KMS-11 (cell line): ENCODE data around the gene STAT4.

Source experiments
- H2AFZ ChIP-seq: fragments of 200-600 bp; sonication (generic); 2 replicates; pipeline ENCODE4 v1.6.1; 2016; ENCODE audit warnings: antibody characterized with exemption, mixed run types, low read depth
- H3K27ac ChIP-seq: fragments of 200-600 bp; sonication (generic); 2 replicates; pipeline ENCODE4 v1.6.1; 2016; ENCODE audit warnings: mild to moderate bottlenecking, mixed run types
- H3K27me3 ChIP-seq: fragments of 200-600 bp; sonication (generic); 2 replicates; pipeline ENCODE4 v1.6.1; 2017; ENCODE audit warnings: mild to moderate bottlenecking, low read depth, mixed run types, moderate library complexity; ENCODE audit not compliant: insufficient read depth
- H3K36me3 ChIP-seq: fragments of 200-600 bp; sonication (generic); 2 replicates; pipeline ENCODE4 v1.6.1; 2017; ENCODE audit warnings: mild to moderate bottlenecking, mixed run types; ENCODE audit not compliant: insufficient read depth
- H3K4me1 ChIP-seq: fragments of 200-600 bp; sonication (generic); 2 replicates; pipeline ENCODE4 v1.6.1; 2016; ENCODE audit warnings: mild to moderate bottlenecking, low read depth, mixed run types; ENCODE audit not compliant: poor library complexity, severe bottlenecking
- H3K4me2 ChIP-seq: fragments of 200-600 bp; sonication (generic); 2 replicates; pipeline ENCODE4 v1.7.0; 2016; ENCODE audit warnings: mild to moderate bottlenecking, mixed run types
- H3K4me3 ChIP-seq: fragments of 200-600 bp; sonication (generic); IDR thresholded peaks from 2 replicates; pipeline ENCODE4 v1.6.1; 2017; ENCODE audit warnings: low read depth, low read length, mixed read lengths; ENCODE audit not compliant: insufficient read depth
- H3K79me2 ChIP-seq: fragments of 200-600 bp; sonication (generic); 2 replicates; pipeline ENCODE4 v1.6.1; 2016; ENCODE audit warnings: low read depth, mixed run types; ENCODE audit not compliant: insufficient read depth
- H3K9ac ChIP-seq: fragments of 200-600 bp; sonication (generic); 2 replicates; pipeline ENCODE4 v1.6.1; 2016; ENCODE audit warnings: mild to moderate bottlenecking, mixed run types
- H4K20me1 ChIP-seq: fragments of 200-600 bp; sonication (generic); 2 replicates; pipeline ENCODE4 v1.6.1; 2016; ENCODE audit warnings: mild to moderate bottlenecking, mixed run types; ENCODE audit not compliant: insufficient read depth
- CTCF ChIP-seq: fragments of 200-600 bp; sonication (generic); conservative IDR thresholded peaks from 2 replicates; pipeline ENCODE4 v1.6.1; 2017; ENCODE audit warnings: low read depth, mild to moderate bottlenecking, antibody characterized with exemption, low read length, moderate library complexity, mixed read lengths

STAT4 gene

GRCh38 chr2:191086706-191087105, 64.1 kb downstream of the STAT4 start:
- H3K9ac ChIP-seq = no peak overlapping the region
- TF ChIP-seq CTCF = no peak
- H3K27me3 ChIP-seq = no peaks in the 10 kb centered on the region
- no peak overlapping the region for H3K4me2 ChIP-seq
- no peak overlapping the region for H3K4me3 ChIP-seq
- no peaks in the 10 kb centered on the region for H3K79me2 ChIP-seq
- no peaks in the 10 kb centered on the region for H3K4me1 ChIP-seq
- H3K27ac ChIP-seq = no peak overlapping the region
- no peaks in the 10 kb centered on the region for H4K20me1 ChIP-seq
- H2AFZ ChIP-seq = no peak overlapping the region
- H3K36me3 ChIP-seq = no peaks in the 10 kb centered on the region

DNA sequence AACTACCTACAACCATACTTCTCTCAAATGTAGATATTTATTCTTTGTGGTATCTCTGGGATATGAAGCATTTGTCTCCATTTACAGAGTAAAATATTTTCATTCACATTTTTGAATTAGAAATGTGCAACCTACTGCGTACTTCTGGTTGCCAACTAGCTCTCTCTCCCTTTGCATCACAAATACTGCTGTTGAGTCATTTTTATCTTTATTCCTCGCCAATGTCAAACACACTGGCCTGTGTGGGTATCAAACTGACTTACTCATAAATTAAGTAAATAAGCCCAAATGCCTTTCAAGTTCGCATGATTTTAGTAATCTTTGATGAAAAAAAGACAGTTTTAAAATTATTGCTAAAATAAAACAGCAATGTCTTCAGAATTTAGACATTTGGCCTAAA, 67.3 kb downstream of the STAT4 start:
- Histone ChIP-seq H3K4me3 (no peak overlapping the region), H2AFZ (no peak overlapping the region), H3K9ac (no peak overlapping the region), H3K79me2 (no peaks in the 10 kb centered on the region), H3K4me2 (no peak overlapping the region), H3K4me1 (no peaks in the 10 kb centered on the region), H3K27ac (no peak overlapping the region), H4K20me1 (no peaks in the 10 kb centered on the region), H3K36me3 (no peaks in the 10 kb centered on the region), H3K27me3 (no peaks in the 10 kb centered on the region)
- no peak for TF ChIP-seq CTCF

GRCh38 chr2:191082321-191082720, 68.5 kb downstream of the STAT4 start:
- Histone ChIP-seq H3K36me3 (no peaks in the 10 kb centered on the region), H4K20me1 (no peaks in the 10 kb centered on the region), H3K4me3 (no peak overlapping the region), H3K4me2 (no peak overlapping the region), H3K27ac (no peak overlapping the region), H3K9ac (no peak overlapping the region), H2AFZ (no peak overlapping the region), H3K4me1 (no peaks in the 10 kb centered on the region), H3K27me3 (no peaks in the 10 kb centered on the region), H3K79me2 (no peaks in the 10 kb centered on the region)
- TF ChIP-seq CTCF = no peak

- Histone ChIP-seq H4K20me1 (no peaks in the 10 kb centered on the region), H3K4me2 (no peak overlapping the region), H3K9ac (no peak overlapping the region), H3K79me2 (no peaks in the 10 kb centered on the region), H3K27ac (no peak overlapping the region), H2AFZ (no peak overlapping the region), H3K4me3 (no peak overlapping the region), H3K27me3 (no peaks in the 10 kb centered on the region), H3K4me1 (no peaks in the 10 kb centered on the region), H3K36me3 (no peaks in the 10 kb centered on the region)
- TF ChIP-seq CTCF = no peak
Measured at GRCh38 chr2:191081411-191082155, 69.2 kb downstream of the STAT4 start.
